GM13976 (cell line): ENCODE measurements around the gene PLA2G1B.

Experiments used
- DNase-seq: peaks from one replicate; pipeline ENCODE4 v3.0.0; 2012; ENCODE audit warnings: low spot score
- in situ Hi-C: fragments of 300-500 bp; cut with MboI; formaldehyde crosslinking; loops from one replicate; pipeline ENCODE4 v1.12.0; 2022; ENCODE audit warnings: low sequenced_read_pairs, mixed read lengths, inconsistent platforms; ENCODE audit not compliant: unreplicated experiment
- TF ChIP-seq, protein P1 (sequence below): IDR thresholded peaks from 2 replicates; pipeline ENCODE4 v1.5.1; 2012; ENCODE audit warnings: borderline replicate concordance, mild to moderate bottlenecking; ENCODE audit not compliant: insufficient read depth; ENCODE audit errors: extremely low read depth, missing control alignments, control extremely low read depth

Gene PLA2G1B

DNA sequence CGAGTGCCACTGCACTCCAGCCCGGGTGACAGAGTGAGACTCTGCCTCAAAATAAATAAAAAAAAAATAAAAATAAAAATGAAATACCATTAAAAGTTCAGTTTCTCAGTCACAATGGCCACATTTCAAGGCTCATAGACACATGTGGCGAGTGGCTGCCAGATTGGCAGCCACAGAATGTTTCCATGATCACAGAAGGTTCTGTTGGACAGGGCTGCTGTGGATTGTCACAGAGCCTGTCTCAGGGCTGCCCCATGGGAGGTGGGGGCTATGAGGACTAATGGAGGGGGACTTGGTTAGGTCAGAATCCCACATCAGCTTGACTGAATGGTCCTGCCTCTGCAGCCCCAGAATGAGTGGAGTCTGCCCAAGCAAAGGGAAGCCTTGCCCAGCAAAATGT lies 3.8 kb upstream of the PLA2G1B start:
- in situ Hi-C loops, result loop anchor here (10.0 kb wide), 1 partner anchor 103 kb away; the partner anchor contains the start of gene COX6A1
- DNase-seq, result no peak
- TF ChIP-seq, protein P1, sequence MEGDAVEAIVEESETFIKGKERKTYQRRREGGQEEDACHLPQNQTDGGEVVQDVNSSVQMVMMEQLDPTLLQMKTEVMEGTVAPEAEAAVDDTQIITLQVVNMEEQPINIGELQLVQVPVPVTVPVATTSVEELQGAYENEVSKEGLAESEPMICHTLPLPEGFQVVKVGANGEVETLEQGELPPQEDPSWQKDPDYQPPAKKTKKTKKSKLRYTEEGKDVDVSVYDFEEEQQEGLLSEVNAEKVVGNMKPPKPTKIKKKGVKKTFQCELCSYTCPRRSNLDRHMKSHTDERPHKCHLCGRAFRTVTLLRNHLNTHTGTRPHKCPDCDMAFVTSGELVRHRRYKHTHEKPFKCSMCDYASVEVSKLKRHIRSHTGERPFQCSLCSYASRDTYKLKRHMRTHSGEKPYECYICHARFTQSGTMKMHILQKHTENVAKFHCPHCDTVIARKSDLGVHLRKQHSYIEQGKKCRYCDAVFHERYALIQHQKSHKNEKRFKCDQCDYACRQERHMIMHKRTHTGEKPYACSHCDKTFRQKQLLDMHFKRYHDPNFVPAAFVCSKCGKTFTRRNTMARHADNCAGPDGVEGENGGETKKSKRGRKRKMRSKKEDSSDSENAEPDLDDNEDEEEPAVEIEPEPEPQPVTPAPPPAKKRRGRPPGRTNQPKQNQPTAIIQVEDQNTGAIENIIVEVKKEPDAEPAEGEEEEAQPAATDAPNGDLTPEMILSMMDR, result no peak

DNA sequence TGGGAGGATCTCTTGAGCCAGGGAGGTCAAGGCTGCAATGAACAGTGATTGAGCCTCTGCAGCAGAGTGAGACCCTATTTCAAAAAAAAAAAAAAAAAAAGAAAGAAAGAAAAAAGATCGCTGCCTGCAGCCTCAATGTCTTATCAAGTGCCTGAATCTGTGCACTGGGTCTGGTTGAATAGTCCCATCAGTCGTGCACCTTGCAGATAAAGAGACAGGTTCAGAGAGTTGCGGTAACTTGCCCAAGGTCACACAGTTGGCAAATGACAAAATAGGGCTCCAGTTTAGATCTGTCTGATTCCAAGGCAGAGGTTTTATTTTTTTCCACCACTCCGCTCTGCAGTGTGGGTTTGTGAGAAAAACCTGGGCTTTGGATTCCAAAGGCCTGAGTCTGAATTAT lies 649 bp upstream of the PLA2G1B start:
- TF ChIP-seq, protein P1, result no peak

DNA sequence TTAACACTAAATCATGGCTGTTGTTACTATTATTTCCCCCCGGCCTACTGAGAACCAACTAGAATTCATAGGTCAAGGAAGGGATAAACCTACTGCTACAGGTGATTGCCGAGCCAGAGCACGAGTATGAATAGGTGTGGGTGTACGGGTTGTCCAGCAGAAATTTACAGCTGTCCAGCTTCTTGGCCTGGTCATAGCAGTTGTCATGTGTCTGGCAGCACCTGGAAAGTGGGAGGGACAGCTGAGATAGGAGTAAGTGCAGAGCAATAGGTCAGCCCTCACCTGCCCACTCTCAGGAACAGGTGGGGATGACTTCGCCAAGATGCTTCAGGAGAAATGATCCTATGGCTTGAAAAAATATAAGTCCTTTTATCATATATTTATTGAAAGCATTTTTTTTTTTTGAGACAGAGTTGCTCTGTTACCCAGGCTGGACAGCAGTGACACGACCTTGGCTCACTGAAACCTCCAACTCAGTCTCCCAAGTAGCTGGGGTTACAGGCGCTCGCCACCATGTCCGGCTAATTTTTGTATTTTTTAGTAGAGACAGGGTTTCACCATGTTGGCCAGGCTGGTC lies 2.6 kb downstream of the PLA2G1B start:
- TF ChIP-seq, protein P1, result no peak
- DNase-seq, result no peak
- in situ Hi-C loops, result no loop called here

More for the DNA sequence above, 649 bp upstream of the PLA2G1B start:
- no peak for DNase-seq
- in situ Hi-C loops, result no loop called here

DNA sequence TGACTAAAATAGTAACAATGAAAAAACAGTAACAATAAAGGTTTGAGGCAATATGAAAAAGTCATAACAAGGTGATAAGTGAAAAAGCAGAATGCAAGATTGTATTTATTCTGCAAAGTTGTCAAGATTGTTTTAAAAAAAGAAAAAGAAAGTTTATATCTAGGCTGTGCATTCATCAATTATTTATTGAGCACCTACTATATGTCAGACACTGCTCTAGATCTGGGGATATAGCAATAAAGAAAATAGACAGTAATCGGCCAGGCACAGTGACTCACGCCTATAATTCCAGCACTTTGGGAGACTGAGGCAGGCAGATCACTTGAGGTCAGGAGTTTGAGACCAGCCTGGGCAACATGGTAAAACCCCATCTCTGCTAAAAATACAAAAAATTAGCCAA lies 3.8 kb downstream of the PLA2G1B start:
- in situ Hi-C loops, result no loop called here
- no peak for DNase-seq
- TF ChIP-seq, protein P1, result no peak

DNA sequence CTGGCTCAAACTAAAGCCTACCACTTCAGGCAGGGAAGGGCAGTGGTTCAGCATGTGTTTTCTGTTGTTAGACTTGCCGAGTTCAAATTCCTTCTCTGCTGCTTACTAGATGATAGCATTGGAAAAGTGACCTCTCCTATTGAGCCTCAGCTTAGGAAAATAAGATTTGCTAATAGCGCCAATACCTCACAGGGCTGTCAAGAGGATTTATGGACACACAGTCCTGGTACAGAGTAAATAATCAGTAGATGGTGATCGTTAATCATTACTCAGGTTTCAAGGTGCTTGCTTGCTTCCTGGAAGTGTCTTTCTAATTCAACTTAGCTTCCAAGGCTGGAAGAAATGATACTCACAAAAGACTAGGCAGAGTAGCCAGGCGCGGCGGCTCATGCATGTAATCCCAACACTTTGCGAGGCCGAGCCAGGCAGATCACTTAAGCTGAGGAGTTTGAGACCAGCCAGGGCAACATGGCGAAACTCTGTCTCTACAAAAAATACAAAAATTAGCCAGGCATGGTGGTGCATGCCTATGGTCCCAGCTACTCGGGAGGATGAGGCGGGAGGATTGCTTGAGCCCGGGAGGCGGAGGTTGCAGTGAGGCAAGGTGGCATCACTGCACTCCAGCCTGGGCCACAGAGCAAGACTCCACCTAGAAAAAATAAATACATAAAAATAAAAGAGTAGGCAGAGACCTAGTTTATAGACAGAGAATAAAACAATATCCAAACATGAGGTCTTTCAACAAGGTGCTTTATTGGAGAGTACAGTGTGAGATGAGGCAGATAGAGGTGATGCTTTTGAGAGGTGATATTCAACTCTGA lies 6.0 kb downstream of the PLA2G1B start:
- no peak for DNase-seq
- in situ Hi-C loops, result no loop called here
- TF ChIP-seq, protein P1, result no peak

DNA sequence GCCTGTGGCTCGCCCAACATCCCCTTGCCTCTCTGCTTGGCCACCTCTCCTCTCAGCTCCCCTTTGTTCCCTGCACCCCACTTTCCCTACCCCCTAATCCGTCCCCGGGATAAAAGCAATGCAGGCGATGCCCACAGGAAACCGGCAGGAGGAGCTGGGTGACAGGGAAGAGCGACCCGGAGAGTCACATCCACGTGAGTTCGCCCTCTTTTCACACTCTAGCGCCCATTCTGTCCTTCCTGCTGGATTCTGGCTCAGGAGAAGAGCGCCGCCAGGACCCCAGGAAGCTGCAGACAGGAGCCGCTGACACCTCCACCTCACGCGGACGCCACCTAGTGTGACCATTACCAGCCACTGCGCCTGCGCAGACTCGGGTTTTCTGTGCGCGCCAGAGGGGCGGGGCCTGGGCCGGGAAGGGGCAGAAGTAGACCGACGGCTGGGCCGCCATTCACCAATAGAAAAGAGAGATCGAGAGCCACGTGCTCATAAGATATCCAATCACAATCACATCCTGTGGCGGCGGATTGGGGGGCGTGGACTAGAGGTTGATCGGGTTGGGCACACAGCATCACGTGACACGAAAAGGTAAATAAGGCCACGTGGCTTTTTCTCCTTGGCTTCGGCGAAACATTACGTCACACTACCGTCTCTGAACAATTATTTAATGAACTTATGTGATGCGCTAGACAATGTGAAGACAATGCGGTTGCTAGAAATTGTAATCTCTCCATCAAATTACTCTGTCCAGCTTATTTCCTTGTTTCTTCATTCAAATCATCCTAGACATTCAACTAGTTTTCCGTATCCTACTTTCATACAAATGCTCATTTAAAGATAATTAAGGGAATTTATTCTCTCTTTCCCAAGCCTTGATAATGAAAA lies 10.1 kb downstream of the PLA2G1B start:
- TF ChIP-seq, protein P1, result peak; percentile 10
- peak; percentile 98 for DNase-seq
- in situ Hi-C loops, result no loop called here
